Loucy (cell line): ENCODE results near the gene TTL.
A peak's percentile ranks its signal among the peaks of the same experiment; 100 is the strongest.

Source experiments
- H2AFZ ChIP-seq: fragments of 200-600 bp; sonication (generic); 2 replicates; pipeline ENCODE4 v1.6.0; 2016; ENCODE audit warnings: antibody characterized with exemption, mild to moderate bottlenecking, low read length, moderate library complexity
- H3F3A ChIP-seq: fragments of 200-600 bp; 2 replicates; pipeline ENCODE4 v1.6.0; 2016; ENCODE audit warnings: antibody characterized with exemption, low read depth, mild to moderate bottlenecking
- H3K27me3 ChIP-seq: fragments of 200-600 bp; sonication (generic); 2 replicates; pipeline ENCODE4 v1.6.1; 2014; ENCODE audit warnings: low read length, mild to moderate bottlenecking; ENCODE audit not compliant: insufficient read depth, poor library complexity, severe bottlenecking
- H3K36me3 ChIP-seq: fragments of 200-600 bp; sonication (generic); 2 replicates; pipeline ENCODE4 v1.6.1; 2016; ENCODE audit warnings: low read length; ENCODE audit not compliant: insufficient read depth
- H3K4me1 ChIP-seq: fragments of 200-600 bp; sonication (generic); 2 replicates; pipeline ENCODE4 v1.5.1; 2014; ENCODE audit warnings: low read length, mild to moderate bottlenecking; ENCODE audit not compliant: insufficient read depth, poor library complexity, severe bottlenecking
- H3K4me2 ChIP-seq: fragments of 200-600 bp; sonication (generic); 2 replicates; pipeline ENCODE4 v1.6.0; 2014; ENCODE audit warnings: antibody characterized with exemption, low read length, low read depth, mild to moderate bottlenecking; ENCODE audit not compliant: poor library complexity, severe bottlenecking
- H3K4me3 ChIP-seq: fragments of 200-600 bp; sonication (generic); 2 replicates; pipeline ENCODE4 v1.5.1; 2014; ENCODE audit warnings: low read length, mild to moderate bottlenecking, mixed read lengths; ENCODE audit not compliant: poor library complexity, severe bottlenecking
- H3K79me2 ChIP-seq: fragments of 200-600 bp; sonication (generic); 2 replicates; pipeline ENCODE4 v1.6.1; 2014; ENCODE audit warnings: low read length; ENCODE audit not compliant: insufficient read depth
- H3K9ac ChIP-seq: fragments of 200-600 bp; sonication (generic); 2 replicates; pipeline ENCODE4 v1.6.0; 2014; ENCODE audit warnings: mild to moderate bottlenecking, low read depth, low read length, moderate library complexity; ENCODE audit not compliant: poor library complexity, severe bottlenecking
- H3K9me2 ChIP-seq: fragments of 200-600 bp; sonication (generic); replicated peaks from 2 replicates; pipeline ENCODE4 v1.6.1; 2016; ENCODE audit warnings: low read depth, low read length, mixed read lengths
- H3K9me3 ChIP-seq: fragments of 200-600 bp; sonication (generic); 2 replicates; pipeline ENCODE4 v1.6.1; 2014; ENCODE audit warnings: mild to moderate bottlenecking, antibody characterized with exemption, low read length, low read depth; ENCODE audit not compliant: insufficient read depth
- H4K20me1 ChIP-seq: fragments of 200-600 bp; sonication (generic); 2 replicates; pipeline ENCODE4 v1.6.0; 2014; ENCODE audit warnings: antibody characterized with exemption, low read length, mild to moderate bottlenecking; ENCODE audit not compliant: insufficient read depth, poor library complexity, severe bottlenecking
- EZH2phosphoT487 ChIP-seq: fragments of 200-600 bp; IDR thresholded peaks from 2 replicates; pipeline ENCODE4 v1.6.1; 2018; ENCODE audit warnings: antibody characterized with exemption, mild to moderate bottlenecking, moderate library complexity, borderline replicate concordance
- TF ChIP-seq, protein P1 (sequence below): fragments of 200-600 bp; sonication (generic); conservative IDR thresholded peaks from 2 replicates; pipeline ENCODE4 v1.5.1; 2014; ENCODE audit warnings: mild to moderate bottlenecking, antibody characterized with exemption, low read length

TTL gene

DNA sequence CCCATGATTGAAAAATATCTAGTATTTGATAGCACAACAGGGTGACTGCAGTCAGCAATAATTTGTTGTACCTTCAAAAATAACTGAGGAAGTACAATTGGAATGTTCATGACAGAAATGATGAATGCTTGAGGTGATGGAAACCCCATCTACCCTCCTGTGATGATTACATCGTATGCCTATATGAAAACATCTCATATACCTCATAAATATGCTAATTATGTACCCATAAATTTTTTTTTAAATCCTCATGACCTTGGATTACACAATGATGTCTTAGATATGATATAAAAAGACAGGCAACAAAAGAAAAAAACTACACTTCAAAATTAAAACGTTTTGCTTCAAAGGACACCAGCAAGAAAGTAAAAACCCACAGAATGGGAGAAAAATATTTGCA, 59.0 kb downstream of the TTL start:
- Histone ChIP-seq H3K79me2 (peaks cover 34% of the 10 kb centered on the region), H3K9ac (peak overlapping the region; percentile 87), H4K20me1 (peaks cover 28% of the 10 kb centered on the region), H3K4me1 (peaks cover 30% of the 10 kb centered on the region), H3F3A (no peaks in the 10 kb centered on the region), H3K4me3 (peak overlapping the region; percentile 90), H3K9me2 (no peaks in the 10 kb centered on the region), H3K27me3 (no peaks in the 10 kb centered on the region), H3K4me2 (peak overlapping the region; percentile 96), H3K9me3 (no peaks in the 10 kb centered on the region), H3K36me3 (no peaks in the 10 kb centered on the region; the same call in 1 of the 2 replicates), H2AFZ (peak overlapping the region; percentile 98; the same call in 1 of the 2 replicates)
- no peak for TF ChIP-seq EZH2phosphoT487
- TF ChIP-seq, protein P1, sequence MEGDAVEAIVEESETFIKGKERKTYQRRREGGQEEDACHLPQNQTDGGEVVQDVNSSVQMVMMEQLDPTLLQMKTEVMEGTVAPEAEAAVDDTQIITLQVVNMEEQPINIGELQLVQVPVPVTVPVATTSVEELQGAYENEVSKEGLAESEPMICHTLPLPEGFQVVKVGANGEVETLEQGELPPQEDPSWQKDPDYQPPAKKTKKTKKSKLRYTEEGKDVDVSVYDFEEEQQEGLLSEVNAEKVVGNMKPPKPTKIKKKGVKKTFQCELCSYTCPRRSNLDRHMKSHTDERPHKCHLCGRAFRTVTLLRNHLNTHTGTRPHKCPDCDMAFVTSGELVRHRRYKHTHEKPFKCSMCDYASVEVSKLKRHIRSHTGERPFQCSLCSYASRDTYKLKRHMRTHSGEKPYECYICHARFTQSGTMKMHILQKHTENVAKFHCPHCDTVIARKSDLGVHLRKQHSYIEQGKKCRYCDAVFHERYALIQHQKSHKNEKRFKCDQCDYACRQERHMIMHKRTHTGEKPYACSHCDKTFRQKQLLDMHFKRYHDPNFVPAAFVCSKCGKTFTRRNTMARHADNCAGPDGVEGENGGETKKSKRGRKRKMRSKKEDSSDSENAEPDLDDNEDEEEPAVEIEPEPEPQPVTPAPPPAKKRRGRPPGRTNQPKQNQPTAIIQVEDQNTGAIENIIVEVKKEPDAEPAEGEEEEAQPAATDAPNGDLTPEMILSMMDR: no peak

- Histone ChIP-seq H3K4me1 (peaks cover 33% of the 10 kb centered on the region), H3K79me2 (peaks cover 39% of the 10 kb centered on the region), H2AFZ (peak overlapping the region; percentile 98), H3K36me3 (no peaks in the 10 kb centered on the region; the same call in 1 of the 2 replicates), H3F3A (no peaks in the 10 kb centered on the region), H3K9me2 (no peaks in the 10 kb centered on the region), H3K4me2 (peak overlapping the region; percentile 96), H3K9ac (peak overlapping the region; percentile 87), H3K9me3 (no peaks in the 10 kb centered on the region), H4K20me1 (peaks cover 32% of the 10 kb centered on the region), H3K4me3 (peak overlapping the region; percentile 90), H3K27me3 (no peaks in the 10 kb centered on the region)
- TF ChIP-seq, protein P1: no peak
- TF ChIP-seq EZH2phosphoT487: no peak
Measured at GRCh38 chr2:112541315-112542122, 59.6 kb downstream of the TTL start.

DNA sequence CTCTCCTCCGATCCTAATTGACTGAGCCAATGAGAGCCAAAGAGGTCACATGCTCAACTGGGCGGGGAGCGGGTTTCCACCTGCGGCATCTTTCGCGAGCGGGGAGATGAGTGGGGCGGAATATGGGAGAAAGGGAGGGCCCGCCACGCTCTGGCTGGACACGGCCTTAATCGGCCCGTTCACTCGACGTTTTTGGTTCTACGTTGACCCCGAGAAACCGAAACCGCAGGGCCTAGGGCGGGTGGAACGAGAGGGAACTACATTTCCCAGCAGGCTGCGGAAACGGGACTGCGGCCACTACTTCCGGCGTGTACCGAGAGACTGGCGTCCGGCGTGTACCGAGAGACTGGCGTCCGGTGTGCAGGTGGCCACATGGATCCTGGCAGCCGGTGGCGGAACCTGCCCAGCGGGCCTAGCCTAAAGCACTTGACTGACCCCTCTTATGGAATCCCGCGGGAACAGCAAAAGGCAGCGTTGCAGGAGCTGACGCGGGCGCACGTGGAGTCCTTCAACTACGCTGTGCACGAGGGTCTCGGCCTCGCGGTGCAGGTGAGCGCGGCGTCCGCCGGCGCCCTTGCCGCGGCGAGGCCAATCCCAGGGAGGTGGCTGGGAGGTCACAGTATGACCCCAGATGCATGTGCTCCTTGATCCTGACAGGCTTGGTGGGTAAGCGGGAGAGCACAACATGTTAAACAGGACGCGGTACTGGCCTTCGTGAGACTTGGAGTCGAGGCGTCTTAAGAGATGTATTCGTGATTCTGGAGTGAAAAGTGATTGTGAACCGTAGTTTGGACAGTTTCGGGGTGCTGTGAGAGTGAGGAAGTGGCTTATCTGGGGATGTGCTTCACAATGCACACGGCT, 60.4 kb downstream of the TTL start, which contains the start of gene POLR1B:
Gene POLR1B (plus strand): TSS at position 343 of the 861 bp plus-strand sequence. CDS start 30 bp downstream, at position 373.
- Histone ChIP-seq H3K9ac (peak within 1 kb of the TSS; percentile 87), H3K4me1 (peaks cover 36% of the 10 kb centered on the region), H3K9me3 (no peaks in the 10 kb centered on the region), H3K79me2 (peaks cover 39% of the 10 kb centered on the region), H2AFZ (peak within 1 kb of the TSS; percentile 98), H3K9me2 (no peaks in the 10 kb centered on the region), H3K27me3 (no peaks in the 10 kb centered on the region), H3K4me3 (peak within 1 kb of the TSS; percentile 90), H3K36me3 (peaks cover 6% of the 10 kb centered on the region; the same call in 1 of the 2 replicates), H3K4me2 (peak within 1 kb of the TSS; percentile 96), H3F3A (no peaks in the 10 kb centered on the region), H4K20me1 (peaks cover 32% of the 10 kb centered on the region)
- TF ChIP-seq EZH2phosphoT487: no peak
- TF ChIP-seq, protein P1: no peak
